Fibroblast of skin of left biceps (primary cell): Measurements from ENCODE around the gene KRTAP5-1.
"Not testable (repeated sequence)": the region's sequence is repeated elsewhere in the genome, so short reads cannot be mapped to it uniquely, and the experiment has no call there.

ENCODE experiments used
- DNase-seq, 2 experiments: peaks; one replicate each; pipeline ENCODE4 v3.0.0-alpha.2; 2013; ENCODE audit warnings: low read depth in 2 of 2

The KRTAP5-1 gene

GRCh38 chr11:1601663-1602062, 16.6 kb upstream of the KRTAP5-1 start:
- DNase-seq: not testable (repeated sequence)

- DNase-seq: no peak
Measured at GRCh38 chr11:1600626-1601025, 15.5 kb upstream of the KRTAP5-1 start.

- DNase-seq: no peak
Measured at GRCh38 chr11:1598816-1599215, 13.7 kb upstream of the KRTAP5-1 start.

- not testable (repeated sequence) for DNase-seq
Measured at GRCh38 chr11:1598406-1598805, 13.3 kb upstream of the KRTAP5-1 start.

- DNase-seq: no peak
Measured at GRCh38 chr11:1597994-1598380, 12.9 kb upstream of the KRTAP5-1 start, which contains the start of gene KRTAP5-2. TSS of gene KRTAP5-2 (minus strand) at chr11:1598294. CDS start at chr11:1598250, 44 bp downstream.

GRCh38 chr11:1597331-1597993, 12.4 kb upstream of the KRTAP5-1 start:
- no peak for DNase-seq

- DNase-seq: not testable (repeated sequence)
Measured at GRCh38 chr11:1596576-1597121, 11.6 kb upstream of the KRTAP5-1 start.

- DNase-seq: not testable (repeated sequence)
Measured at GRCh38 chr11:1595994-1596575, 11.0 kb upstream of the KRTAP5-1 start.

- no peak for DNase-seq
Measured at GRCh38 chr11:1592628-1593027, 7.5 kb upstream of the KRTAP5-1 start.

- no peak for DNase-seq
Measured at GRCh38 chr11:1589996-1590395, 4.9 kb upstream of the KRTAP5-1 start.

GRCh38 chr11:1589191-1589963, 4.3 kb upstream of the KRTAP5-1 start:
- DNase-seq: not testable (repeated sequence)

- no peak for DNase-seq
Measured at GRCh38 chr11:1586699-1587098, 1.6 kb upstream of the KRTAP5-1 start.

GRCh38 chr11:1582909-1583308, 2.2 kb downstream of the KRTAP5-1 start:
- DNase-seq: not testable (repeated sequence)

GRCh38 chr11:1581976-1582375, 3.1 kb downstream of the KRTAP5-1 start:
- DNase-seq: no peak

- DNase-seq: no peak
Measured at GRCh38 chr11:1576825-1577224, 8.3 kb downstream of the KRTAP5-1 start.

GRCh38 chr11:1575756-1576155, 9.3 kb downstream of the KRTAP5-1 start:
- not testable (repeated sequence) for DNase-seq

- no peak for DNase-seq
Measured at GRCh38 chr11:1574933-1575242, 10.2 kb downstream of the KRTAP5-1 start.

- DNase-seq: no peak
Measured at GRCh38 chr11:1574238-1574932, 10.7 kb downstream of the KRTAP5-1 start.

- no peak for DNase-seq
Measured at GRCh38 chr11:1573903-1574237, 11.2 kb downstream of the KRTAP5-1 start.

- DNase-seq: no peak
Measured at GRCh38 chr11:1573077-1573902, 11.8 kb downstream of the KRTAP5-1 start.
